Measurements from ENCODE around the gene OPHN1. TPM values are rescaled to one million over a fixed set of nuclear protein-coding genes. Genes with fewer than 3 reads are reported as not detected.

OPHN1 gene
- total and polyA plus RNA-seq, 2 donors (not counting 3 experiments of a cell fraction or from before 2014, with no cell fraction given): 3.9 to 6.7 TPM

- Histone ChIP-seq H3K27me3 (ENCODE audit: control insufficient read depth in 2 of 2, insufficient read depth in 2 of 2, low read length in 2 of 2) (no peaks in the 10 kb centered on the region), H3K4me3 (replicated peaks in 1 of 3; ENCODE audit: insufficient read depth in 1 of 3, low read depth in 1 of 3, low read length in 3 of 3) (no peak overlapping the region), H2AFZ (ENCODE audit: low read depth, low read length) (no peak overlapping the region), H4K20me1 (replicated peaks; ENCODE audit: control insufficient read depth, extremely low read depth, insufficient read depth, low read length) (no peaks in the 10 kb centered on the region), H3K9me1 (replicated peaks; ENCODE audit: control insufficient read depth, extremely low read depth, insufficient read depth, low read length) (no peaks in the 10 kb centered on the region), H3K36me3 (ENCODE audit: control insufficient read depth in 2 of 2, extremely low read depth in 1 of 2, insufficient read depth in 2 of 2, low read length in 2 of 2) (no peaks in the 10 kb centered on the region), H3K9me3 (replicated peaks; ENCODE audit: control insufficient read depth, insufficient read depth, low read length) (no peaks in the 10 kb centered on the region), H3K4me1 (ENCODE audit: control insufficient read depth, extremely low read depth, insufficient read depth, low read length) (no peaks in the 10 kb centered on the region), H3K4me2 (ENCODE audit: insufficient read depth, low read length) (no peak overlapping the region), H3K27ac (ENCODE audit: insufficient read depth, low read depth, low read length) (no peak overlapping the region), H3K79me2 (ENCODE audit: control insufficient read depth, insufficient read depth, low read length) (no peaks in the 10 kb centered on the region), H3K9ac (replicated peaks; ENCODE audit: extremely low read depth, insufficient read depth, low read length) (no peak overlapping the region)
- DNase-seq (ENCODE audit: low read depth, low spot score) (no peak), FAIRE-seq (peak; percentile 4)
- TF ChIP-seq FOS (IDR thresholded peaks at IDR 0.05; ENCODE audit: borderline replicate concordance, insufficient read depth, low read length): no peak
- TF ChIP-seq MYC (IDR thresholded peaks at IDR 0.05; ENCODE audit: low read depth, low read length): no peak
- TF ChIP-seq, protein P1, sequence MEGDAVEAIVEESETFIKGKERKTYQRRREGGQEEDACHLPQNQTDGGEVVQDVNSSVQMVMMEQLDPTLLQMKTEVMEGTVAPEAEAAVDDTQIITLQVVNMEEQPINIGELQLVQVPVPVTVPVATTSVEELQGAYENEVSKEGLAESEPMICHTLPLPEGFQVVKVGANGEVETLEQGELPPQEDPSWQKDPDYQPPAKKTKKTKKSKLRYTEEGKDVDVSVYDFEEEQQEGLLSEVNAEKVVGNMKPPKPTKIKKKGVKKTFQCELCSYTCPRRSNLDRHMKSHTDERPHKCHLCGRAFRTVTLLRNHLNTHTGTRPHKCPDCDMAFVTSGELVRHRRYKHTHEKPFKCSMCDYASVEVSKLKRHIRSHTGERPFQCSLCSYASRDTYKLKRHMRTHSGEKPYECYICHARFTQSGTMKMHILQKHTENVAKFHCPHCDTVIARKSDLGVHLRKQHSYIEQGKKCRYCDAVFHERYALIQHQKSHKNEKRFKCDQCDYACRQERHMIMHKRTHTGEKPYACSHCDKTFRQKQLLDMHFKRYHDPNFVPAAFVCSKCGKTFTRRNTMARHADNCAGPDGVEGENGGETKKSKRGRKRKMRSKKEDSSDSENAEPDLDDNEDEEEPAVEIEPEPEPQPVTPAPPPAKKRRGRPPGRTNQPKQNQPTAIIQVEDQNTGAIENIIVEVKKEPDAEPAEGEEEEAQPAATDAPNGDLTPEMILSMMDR (IDR thresholded peaks at IDR 0.05; ENCODE audit: extremely low read depth in 1 of 2, insufficient read depth in 1 of 2, low read depth in 1 of 2, low read length in 2 of 2): no peak
- no peak for TF ChIP-seq POLR2A (IDR thresholded peaks at IDR 0.05; ENCODE audit: low read depth, low read length)
- no peak for TF ChIP-seq POLR2AphosphoS5 (IDR thresholded peaks at IDR 0.05; ENCODE audit: insufficient read depth, low read depth, low read length)
- TF ChIP-seq MAX (IDR thresholded peaks at IDR 0.05; ENCODE audit: insufficient read depth, insufficient read length): no peak
- no peak for TF ChIP-seq GATA2 (IDR thresholded peaks at IDR 0.05; ENCODE audit: insufficient read depth, insufficient read length, low read depth, low read length)
- TF ChIP-seq JUN (IDR thresholded peaks at IDR 0.05; ENCODE audit: borderline replicate concordance, insufficient read depth, insufficient read length, low read depth): no peak
- TF ChIP-seq EZH2 (IDR thresholded peaks at IDR 0.05; ENCODE audit: borderline replicate concordance, low read depth, low read length, severe bottlenecking): no peak
- POLR2A ChIA-PET: no interaction called here
- BruUV-seq (replicated peaks): no TSS peak
- CTCF ChIA-PET: no interaction called here
- intact Hi-C loops (cut with micrococcal nuclease): no loop called here
- dilution Hi-C loops (cut with MboI; ENCODE audit: extremely low pct_ligation_motif_present, low sequenced_read_pairs): no loop called here
These were observed 349.8 kb downstream of the OPHN1 start for GRCh38 chrX:68083510-68083909.

All from endothelial cell of umbilical vein (primary cell).